NCI-H1436 treated with DMSO at 0.1 percent for 48 hours (cell line): ENCODE measurements around the gene AHCYL2.
"Not testable (repeated sequence)": the region's sequence is repeated elsewhere in the genome, so short reads cannot be mapped to it uniquely, and the experiment has no call there.

Experiments used
- DNase-seq: peaks from one replicate; lab custom pipeline; 2025; lab: John Stamatoyannopoulos, UW

The AHCYL2 gene

DNA sequence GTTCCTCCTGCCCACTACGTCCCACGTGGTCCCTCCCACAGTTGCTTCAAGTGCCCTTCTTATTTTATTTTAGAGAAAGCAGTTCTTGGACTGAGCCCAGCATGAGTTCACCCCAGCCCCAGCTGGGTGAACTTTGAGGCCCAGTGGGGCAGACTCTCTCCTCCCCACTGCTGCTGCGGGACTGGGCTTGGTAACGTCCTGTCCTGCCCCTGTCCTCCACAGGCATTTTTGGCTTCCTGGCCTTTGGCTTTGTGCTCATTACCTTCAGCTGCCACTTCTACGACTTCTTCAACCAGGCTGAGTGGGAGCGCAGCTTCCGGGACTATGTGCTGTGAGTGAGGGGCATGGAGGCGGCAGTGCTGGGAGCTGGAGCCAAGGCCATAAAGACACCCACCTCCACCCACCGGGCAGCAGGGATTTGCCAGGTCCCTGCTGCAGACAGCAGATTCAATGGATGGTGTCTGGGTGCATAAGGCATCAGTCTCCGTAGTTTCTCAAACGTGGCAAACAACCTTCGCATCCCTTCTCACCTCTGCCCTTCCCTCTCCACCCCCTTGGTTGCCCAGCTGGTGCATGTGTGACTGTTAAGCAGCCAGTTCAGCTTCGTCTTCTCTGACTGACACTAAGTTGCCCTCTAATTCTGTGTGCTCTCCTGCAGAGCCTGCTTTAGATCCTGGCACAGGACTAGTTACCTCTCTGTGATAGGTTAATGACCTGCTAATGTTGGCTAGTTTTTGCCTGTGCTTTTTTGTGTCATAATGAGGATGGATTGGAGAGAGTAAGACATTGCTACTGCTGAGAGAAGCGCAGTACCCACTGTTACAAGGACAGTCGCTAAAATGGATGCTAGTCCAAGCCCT, 15.5 kb upstream of the AHCYL2 start:
- no peak for DNase-seq

DNA sequence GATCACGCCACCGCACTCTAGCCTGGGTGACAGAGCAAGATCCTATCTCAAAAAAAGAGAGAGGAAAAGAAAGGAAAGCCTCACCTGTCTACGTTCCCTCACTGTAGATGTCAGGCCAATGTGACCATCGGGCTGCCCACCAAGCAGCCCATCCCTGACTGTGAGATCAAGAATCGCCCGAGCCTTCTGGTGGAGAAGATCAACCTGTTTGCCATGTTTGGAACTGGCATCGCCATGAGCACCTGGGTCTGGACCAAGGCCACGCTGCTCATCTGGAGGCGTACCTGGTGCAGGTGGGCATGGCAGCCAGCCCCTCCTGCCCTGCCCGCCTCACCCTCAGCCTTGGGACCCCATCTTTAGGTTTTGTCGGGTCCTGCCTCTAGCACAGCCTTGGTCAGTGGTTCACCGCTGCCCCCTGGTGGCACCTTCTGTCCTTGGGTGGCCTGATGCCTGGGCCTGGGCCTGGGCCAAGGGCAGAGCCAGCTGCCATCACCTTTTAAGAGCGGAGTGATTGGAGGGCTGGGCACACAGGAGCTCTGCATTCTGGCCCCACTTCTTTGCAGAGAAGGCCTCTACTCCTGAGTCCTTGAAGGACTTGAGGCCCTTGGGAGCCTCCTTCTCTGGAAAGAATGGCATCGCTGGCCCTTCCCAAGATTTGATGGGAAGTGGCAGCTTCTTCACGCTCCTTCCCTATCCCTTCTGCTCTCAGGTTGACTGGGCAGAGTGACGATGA, 14.4 kb upstream of the AHCYL2 start:
- no peak for DNase-seq

DNA sequence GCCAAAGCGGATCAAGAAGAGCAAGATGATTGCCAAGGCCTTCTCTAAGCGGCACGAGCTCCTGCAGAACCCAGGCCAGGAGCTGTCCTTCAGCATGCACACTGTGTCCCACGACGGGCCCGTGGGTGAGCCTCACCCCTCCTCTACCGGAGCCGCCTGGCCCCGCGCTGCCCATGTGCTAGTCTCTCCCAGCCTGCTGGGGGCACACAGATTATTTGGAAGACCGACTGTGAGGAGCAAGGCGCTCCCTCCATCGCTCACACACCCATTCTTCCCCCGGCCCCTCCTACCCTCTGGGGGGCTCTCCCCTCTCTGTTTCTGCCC, 13.9 kb upstream of the AHCYL2 start:
- no peak for DNase-seq

DNA sequence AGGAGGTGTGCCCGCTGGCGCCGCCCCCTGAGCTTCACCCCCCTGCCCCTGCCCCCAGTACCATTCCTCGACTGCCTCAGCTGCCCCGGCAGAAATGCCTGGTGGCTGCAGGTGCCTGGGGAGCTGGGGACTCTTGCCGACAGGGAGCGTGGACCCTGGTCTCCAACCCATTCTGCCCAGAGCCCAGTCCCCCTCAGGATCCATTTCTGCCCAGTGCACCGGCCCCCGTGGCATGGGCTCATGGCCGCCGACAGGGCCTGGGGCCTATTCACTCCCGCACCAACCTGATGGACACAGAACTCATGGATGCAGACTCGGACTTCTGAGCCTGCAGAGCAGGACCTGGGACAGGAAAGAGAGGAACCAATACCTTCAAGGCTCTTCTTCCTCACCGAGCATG, 12.7 kb upstream of the AHCYL2 start:
- no peak for DNase-seq

DNA sequence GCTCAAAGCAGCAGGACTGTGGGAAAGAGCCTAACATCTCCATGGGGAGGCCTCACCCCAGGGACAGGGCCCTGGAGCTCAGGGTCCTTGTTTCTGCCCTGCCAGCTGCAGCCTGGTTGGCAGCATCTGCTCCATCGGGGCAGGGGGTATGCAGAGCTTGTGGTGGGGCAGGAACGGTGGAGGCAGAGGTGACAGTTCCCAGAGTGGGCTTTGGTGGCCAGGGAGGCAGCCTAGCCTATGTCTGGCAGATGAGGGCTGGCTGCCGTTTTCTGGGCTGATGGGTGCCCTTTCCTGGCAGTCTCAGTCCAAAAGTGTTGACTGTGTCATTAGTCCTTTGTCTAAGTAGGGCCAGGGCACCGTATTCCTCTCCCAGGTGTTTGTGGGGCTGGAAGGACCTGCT, 12.2 kb upstream of the AHCYL2 start:
- DNase-seq = no peak

DNA sequence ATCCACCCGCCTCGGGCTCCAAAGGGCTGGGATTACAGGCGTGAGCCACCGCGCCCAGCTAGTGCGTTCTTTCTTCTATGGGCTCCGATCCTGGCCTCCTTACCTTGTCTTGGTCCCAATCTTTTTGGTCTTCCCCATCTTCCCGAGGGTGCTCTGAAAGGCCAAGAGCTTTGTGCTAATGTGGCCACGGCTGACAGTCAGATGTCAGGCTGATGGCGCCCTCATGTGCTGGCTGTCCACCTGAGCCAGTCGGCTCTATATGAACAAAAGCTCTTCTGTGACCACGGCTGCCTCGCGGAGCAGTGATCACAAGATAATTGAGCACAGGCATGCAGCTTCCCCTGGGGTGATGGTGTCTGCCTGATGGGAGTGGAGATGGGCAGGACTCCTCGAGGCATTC, 11.0 kb upstream of the AHCYL2 start:
- no peak for DNase-seq

DNA sequence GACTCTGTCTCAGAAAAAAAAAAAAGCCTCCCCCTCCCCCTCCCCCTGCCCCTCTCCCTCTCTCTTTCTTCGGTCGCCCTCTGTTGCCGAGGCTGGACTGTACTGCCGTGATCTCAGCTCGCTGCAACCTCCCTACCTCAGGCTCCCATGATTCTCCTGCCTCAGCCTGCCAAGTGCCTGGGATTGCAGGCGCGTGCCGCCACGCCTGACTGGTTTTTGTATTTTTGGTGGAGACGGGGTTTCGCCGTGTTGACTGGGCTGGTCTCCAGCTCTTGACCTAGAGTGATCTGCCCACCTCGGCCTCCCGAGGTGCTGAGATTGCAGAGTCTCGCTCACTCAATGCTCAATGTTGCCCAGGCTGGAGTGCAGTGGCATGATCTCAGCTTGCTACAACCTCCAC, 9.1 kb upstream of the AHCYL2 start:
- not testable (repeated sequence) for DNase-seq

DNA sequence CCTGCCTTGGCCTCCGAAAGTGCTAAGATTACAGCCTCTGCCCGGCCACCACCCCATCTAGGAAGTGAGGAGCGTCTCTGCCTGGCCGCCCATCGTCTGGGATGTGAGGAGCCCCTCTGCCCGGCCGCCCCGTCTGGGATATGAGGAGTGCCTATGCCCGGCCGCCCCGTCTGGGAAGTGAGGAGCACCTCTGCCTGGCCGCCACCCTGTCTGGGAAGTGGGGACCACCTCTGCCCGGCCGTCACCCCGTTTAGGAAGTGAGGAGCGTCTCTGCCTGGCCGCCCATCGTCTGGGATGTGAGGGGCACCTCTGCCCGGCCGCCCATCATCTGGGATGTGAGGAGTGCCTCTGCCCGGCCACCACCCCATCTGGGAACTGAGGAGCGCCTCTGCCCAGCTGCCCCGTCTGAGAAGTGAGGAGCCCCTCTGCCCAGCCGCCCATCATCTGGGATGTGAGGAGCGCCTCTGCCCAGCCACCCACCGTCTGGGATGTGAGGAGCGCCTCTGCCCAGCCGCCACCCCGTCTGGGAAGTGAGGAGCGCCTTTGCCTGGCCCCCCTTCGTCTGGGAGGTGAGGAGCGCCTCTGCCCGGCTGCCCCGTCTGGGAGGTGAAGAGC, 8.6 kb upstream of the AHCYL2 start:
- DNase-seq = not testable (repeated sequence)

DNA sequence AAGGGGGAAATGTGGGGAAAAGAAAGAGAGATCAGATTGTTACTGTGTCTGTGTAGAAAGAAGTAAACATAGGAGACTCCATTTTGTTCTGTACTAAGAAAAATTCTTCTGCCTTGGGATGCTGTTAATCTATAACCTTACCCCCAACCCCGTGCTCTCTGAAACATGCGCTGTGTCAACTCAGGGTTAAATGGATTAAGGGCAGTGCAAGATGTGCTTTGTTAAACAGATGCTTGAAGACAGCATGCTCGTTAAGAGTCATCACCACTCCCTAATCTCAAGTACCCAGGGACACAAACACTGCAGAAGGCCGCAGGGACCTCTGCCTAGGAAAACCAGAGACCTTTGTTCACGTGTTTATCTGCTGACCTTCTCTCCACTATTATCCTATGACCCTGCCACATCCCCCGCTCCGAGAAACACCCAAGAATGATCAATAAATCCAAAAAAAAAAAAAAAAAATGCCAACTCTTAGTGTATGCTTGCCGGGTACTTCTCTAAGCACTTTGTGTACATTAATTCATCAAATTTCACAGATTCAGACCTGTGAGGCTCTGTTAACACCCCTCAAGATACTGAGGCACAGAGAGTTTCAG, 7.9 kb upstream of the AHCYL2 start:
- not testable (repeated sequence) for DNase-seq

DNA sequence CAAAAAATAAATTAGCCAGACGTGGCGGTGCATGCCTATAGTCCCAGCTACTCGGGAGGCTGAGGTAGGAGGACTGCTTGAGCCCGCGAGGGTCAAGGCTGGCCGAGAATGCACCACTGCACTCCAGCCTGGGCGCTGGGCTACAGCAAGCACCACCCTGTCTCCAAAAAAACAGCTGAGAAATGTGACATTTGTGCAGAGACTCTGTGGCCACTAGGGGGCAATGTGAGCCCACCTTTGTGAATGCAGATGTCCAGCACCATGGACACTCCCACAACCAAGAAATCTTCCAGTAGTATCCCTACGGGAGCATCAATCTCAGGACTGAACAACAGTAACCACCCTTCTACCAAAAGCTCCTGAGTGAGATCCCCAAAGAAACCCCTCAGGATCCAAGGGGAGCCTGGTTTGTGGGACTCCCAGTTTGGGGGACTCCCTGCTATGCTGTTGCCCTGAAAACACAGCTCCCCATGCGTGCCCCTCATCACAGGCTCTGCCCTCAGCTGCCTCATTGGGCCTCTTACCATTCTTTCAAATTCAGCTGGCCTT, 6.2 kb upstream of the AHCYL2 start:
- DNase-seq = peak; percentile 31

DNA sequence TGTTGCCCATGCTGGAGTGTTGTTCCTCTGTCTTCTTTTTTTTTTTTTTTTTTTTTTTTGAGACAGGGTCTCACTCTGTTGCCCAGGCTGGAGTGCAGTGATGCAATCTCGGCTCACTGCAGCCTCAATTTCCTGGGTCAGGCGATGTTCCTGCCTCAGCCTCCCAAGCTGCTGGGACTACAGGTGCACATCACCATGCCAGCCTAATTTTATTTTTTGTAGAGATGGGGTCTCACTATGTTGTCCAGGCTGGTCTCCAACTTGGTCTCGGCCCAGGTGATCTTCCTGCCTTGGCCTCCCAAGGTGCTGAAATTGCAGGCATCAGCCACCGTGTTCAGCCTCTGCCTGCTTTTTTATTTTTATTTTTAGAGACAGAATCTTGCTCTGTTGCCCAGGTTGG, 5.7 kb upstream of the AHCYL2 start:
- DNase-seq = not testable (repeated sequence)

DNA sequence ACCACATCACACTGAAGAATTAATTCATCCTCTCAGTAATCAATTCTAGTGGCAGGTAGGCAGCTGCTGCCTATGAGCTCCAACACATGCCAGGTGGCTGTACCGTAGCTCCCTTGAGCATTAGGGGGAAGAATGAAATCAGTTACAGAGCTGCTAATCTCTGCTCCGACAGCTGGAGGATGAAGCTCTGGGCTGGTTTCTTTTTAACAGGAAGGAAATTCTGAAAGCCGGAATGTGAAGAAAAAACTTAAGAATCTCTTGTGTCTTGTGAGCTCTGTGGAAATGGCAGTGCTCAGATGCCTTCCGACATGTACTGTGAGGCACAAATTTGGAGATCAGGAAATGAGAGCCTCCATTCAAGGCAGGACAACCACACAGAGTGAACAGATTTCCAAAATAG, 2.8 kb upstream of the AHCYL2 start:
- DNase-seq = peak; percentile 17

DNA sequence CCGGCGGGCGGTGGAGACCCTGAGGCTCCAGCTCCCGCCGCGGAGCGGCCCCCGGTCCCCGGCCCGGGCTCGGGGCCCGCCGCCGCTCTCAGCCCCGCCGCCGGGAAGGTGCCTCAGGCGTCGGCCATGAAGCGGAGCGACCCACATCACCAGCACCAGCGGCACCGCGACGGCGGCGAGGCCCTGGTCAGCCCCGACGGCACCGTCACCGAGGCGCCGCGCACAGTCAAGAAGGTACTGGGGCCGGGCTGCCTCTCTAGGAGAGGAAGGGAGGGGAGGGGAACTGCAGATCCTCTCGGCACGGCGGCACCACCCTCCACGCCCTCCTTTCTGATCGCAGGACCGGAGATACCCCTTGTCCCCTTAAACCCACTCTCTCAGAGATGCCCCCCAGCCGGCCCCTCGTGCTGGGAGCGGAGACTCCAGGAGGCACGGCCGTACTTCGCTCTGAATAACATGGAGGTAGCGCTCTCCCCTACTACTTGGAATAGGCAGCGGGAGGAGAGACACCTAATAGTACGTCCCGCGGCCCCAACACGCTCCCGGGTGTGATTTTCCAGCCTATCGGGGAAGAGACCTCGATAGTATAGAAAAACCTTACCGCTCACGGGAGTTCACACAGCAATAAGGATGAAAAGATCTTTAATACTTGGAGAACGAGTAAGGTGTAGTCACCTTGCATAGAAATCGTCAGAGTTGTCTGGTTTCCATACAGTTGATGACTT, 538 bp downstream of the AHCYL2 start:
- DNase-seq = no peak

DNA sequence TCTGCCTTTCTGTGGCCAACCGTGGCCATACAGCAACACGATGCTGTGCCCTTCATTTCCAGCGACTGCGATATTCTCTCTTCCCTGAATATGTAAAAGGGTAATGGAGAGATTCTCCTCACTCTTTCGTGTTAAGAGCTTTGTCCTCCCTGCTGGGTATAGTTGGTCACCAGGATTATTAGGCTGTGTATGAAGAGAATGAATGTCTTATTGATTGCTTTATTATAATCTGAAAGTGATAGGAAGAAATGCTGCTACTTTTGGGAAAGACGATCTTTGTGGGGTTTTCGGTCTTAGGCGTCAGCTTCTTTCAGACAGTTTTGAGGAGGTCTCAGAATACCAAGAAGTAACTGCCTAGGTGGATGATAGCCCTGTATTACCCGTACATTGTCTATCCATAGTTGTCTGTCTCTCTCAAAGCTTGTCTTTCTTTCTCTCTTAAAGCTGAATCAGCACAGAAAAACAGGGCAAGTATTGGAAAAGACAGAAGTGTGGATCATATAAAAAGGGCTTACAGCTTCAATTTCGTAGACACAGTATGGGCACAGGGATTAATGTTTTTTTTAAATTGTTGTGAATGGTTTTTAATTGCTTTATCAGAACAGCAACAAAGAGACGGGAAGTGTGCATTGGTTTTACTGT, 1.2 kb downstream of the AHCYL2 start:
- no peak for DNase-seq

DNA sequence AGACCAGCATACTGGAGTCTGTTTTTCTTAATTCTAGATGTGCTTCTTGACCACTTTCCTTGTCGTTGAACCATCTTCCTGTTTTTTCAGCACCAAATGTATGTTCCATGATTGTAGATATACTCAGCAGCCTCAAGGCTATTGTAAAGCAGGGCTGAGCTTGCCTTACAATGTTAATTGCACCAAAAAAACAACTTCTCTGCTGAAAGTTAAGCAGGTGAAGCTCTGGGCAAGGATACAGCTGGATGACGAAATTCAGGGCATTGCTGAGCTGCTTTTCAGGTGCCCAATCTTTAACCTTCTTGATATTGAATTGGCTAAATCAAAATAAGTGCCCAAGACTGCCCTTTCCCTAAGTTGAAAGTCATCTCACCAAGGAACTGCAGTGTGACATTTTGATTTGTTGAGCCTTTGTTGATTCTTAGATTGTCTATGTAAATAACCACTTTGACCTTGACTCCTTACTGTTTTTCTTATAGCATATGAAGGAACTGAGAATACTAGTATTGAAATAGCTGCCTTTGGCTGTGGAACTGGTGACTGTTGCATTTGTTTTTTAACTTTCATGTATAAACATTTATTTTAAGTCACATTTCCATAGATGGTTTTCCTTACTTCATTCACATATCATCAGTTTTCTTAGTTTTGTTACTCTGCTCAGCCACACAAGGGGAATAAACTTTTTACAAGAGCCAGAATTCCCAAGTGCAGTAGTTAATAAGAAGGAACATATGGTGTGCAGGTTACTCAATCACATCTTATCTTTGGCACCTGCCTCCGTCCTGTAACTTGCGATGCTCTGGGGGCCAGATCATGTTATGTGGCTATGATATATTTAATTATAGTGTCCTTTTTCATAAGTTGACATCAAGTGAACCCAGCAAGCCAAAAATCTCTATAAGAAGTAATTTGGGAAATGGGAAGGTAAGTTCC, 3.1 kb downstream of the AHCYL2 start:
- DNase-seq = no peak

DNA sequence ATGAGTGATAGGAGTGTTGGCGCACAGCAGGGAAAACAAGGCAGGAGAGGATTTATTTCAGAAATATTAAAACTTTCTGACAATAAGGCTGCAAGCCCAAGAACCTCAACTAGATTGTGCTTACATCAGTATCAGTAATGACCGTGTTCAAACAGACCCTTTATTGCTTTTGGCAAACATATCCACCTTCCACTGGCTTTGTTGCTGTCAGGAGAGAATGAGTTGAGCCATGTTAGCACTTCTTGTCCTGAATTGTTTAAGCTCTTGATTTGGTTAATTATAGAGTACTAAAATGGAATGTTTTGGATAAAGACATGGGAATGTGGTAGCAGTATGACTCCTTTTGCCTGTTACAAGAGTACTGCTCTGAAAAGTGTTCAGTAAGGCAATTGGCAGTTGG, 3.8 kb downstream of the AHCYL2 start:
- DNase-seq = no peak

DNA sequence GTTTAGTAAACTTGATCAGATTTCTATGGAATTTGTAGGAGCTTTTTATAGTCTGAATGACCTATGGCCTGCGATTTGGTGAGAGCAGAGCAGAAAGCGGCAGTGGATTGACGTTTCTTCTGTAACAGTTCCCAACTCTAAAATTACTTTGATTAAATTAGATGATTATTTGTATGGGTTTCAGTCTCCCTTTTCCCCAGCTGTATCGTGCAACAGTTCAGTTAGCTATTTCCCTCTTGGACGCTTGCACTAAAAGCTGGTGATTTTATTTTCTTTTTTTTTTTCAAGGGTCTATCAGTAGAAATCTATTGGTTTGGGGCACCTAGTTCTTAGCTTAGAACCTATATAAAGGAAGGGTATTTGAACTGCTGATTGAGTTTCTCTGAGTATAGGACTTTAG, 6.8 kb downstream of the AHCYL2 start:
- no peak for DNase-seq

DNA sequence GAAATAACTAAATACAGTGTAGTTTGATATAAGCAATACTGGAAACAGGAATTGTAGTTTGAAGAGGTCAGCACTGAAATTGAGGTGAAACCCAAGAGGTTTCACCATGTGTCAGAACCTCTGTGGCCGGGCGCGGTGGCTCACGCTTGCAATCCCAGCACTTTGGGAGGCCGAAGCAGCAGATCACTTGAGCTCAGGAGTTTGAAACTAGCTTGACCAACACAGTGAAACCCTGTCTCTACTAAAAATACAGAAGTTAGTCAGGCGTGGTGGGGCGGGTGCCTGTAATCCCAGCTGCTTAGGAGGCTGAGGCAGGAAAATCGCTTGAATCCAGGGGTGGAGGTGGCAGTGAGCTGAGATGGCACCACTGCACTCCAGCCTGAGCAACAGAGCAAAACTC, 13.7 kb downstream of the AHCYL2 start:
- DNase-seq = no peak

DNA sequence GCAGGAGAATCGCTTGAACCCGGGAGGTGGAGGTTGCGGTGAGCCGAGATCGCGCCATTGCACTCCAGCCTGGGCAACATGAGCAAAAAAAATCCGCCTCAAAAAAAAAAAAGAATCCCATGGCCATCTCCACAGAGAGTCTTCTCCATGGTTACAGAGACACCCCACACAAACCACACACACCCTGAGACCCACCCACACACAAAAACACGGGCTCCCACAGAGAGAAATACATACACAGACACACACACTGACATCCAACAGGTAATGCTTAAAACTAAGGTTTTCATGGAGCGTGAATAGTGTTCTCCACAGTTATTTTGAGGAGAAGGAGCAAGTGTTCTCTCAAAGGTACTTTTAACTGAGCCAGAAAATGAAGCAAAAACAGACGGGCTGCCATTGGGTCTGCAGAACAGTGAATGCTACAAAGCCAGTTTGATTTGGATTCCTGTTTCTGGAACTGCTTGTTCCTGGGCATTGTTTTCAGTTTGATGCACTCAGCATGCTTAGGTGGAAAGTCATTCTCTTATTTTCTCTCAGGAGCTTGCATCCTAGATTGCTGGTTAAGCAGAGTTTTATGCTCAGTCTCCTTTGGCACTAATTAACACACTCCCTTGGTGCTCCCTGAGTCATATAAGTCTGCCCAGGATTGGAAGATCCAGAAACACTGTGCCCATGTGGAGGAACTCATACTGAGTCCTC, 15.4 kb downstream of the AHCYL2 start:
- DNase-seq = no peak

DNA sequence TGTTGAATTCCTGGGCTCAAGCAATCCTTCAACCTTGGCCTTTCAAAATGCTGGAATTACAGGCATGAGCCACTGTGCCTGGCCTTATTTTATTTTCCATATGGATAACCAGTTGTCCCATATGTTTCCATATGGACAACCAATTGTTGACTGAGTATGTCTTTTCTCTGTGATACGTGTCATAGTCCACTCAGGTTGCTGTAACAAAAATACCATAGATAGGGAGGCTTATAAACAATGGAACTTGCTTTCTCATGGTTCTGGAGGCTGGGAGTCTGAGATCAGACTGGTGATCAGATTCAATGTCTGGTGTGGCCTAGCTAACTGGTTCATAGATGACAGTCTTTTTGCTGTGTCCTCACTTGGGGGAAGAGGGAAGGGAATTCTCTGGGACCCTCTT, 19.4 kb downstream of the AHCYL2 start:
- no peak for DNase-seq
